Middle frontal gyrus (tissue), 1 donor: ENCODE data around the gene PRSS48.
A peak's percentile ranks its signal among the peaks of the same experiment; 100 is the strongest.
"Not testable (repeated sequence)": the region's sequence is repeated elsewhere in the genome, so short reads cannot be mapped to it uniquely, and the experiment has no call there.

Source experiments
- DNase-seq: peaks from one replicate; pipeline ENCODE4 v3.0.0-alpha.2; 2015; ENCODE audit warnings: low spot score; ENCODE audit errors: extremely low spot score

PRSS48 gene

GRCh38 chr4:151276787-151277562 lies at the start of gene PRSS48:
PRSS48 (plus strand) TSS chr4:151277161; CDS start chr4:151277173, 12 bp downstream.
- peak; percentile 31 for DNase-seq

- no peak for DNase-seq
Observed at GRCh38 chr4:151227172-151227571, 49.8 kb upstream of the PRSS48 start.

GRCh38 chr4:151227731-151228130 lies 49.2 kb upstream of the PRSS48 start:
- DNase-seq: peak; percentile 48

- DNase-seq: no peak
Observed at GRCh38 chr4:151228189-151229119, 48.5 kb upstream of the PRSS48 start.

- no peak for DNase-seq
Observed at GRCh38 chr4:151231915-151232595, 44.9 kb upstream of the PRSS48 start.

- no peak for DNase-seq
Observed at GRCh38 chr4:151233600-151233999, 43.4 kb upstream of the PRSS48 start.

- not testable (repeated sequence) for DNase-seq
Observed at GRCh38 chr4:151235373-151235772, 41.6 kb upstream of the PRSS48 start.

- DNase-seq: no peak
Observed at GRCh38 chr4:151236036-151236435, 40.9 kb upstream of the PRSS48 start.

- peak; percentile 73 for DNase-seq
Observed at GRCh38 chr4:151238477-151238876, 38.5 kb upstream of the PRSS48 start.

GRCh38 chr4:151239608-151240007 lies 37.4 kb upstream of the PRSS48 start:
- no peak for DNase-seq

GRCh38 chr4:151242305-151242704 lies 34.7 kb upstream of the PRSS48 start:
- no peak for DNase-seq

GRCh38 chr4:151246742-151247141 lies 30.2 kb upstream of the PRSS48 start:
- no peak for DNase-seq

- no peak for DNase-seq
Observed at GRCh38 chr4:151247395-151247794, 29.6 kb upstream of the PRSS48 start.

GRCh38 chr4:151248519-151248918 lies 28.4 kb upstream of the PRSS48 start:
- no peak for DNase-seq

- no peak for DNase-seq
Observed at GRCh38 chr4:151250706-151251105, 26.3 kb upstream of the PRSS48 start.

- no peak for DNase-seq
Observed at GRCh38 chr4:151251603-151252304, 25.2 kb upstream of the PRSS48 start.

GRCh38 chr4:151255226-151255625 lies 21.7 kb upstream of the PRSS48 start:
- not testable (repeated sequence) for DNase-seq

- not testable (repeated sequence) for DNase-seq
Observed at GRCh38 chr4:151255680-151256079, 21.3 kb upstream of the PRSS48 start.

GRCh38 chr4:151256134-151256533 lies 20.8 kb upstream of the PRSS48 start:
- DNase-seq: no peak

GRCh38 chr4:151257704-151258103 lies 19.3 kb upstream of the PRSS48 start:
- no peak for DNase-seq

GRCh38 chr4:151259752-151260151 lies 17.2 kb upstream of the PRSS48 start:
- DNase-seq: no peak
